Measurements from ENCODE around the gene TRMO. TPM values are rescaled to one million over a fixed set of nuclear protein-coding genes. Genes with fewer than 3 reads are reported as not detected.

The TRMO gene
- total and polyA plus RNA-seq, 9 of the 15 experiments (the other 6 are each of a cell fraction or from before 2014, with no cell fraction given) = 5.6 to 22.4 (median 16.2) TPM

- POLR2A ChIA-PET = interaction anchor here (0.7 to 1.6 kb wide), 2 partner anchors 10 to 36 kb away, joined by 3 to 7 read pairs; no protein-coding TSS in a partner anchor
- intact Hi-C loops (cut with micrococcal nuclease) = no loop called here
- Histone ChIP-seq H3K9ac (ENCODE audit: insufficient read depth in 1 of 2, low read depth in 2 of 2, low read length in 2 of 2) (no peak overlapping the region), H2AFZ (ENCODE audit: low read depth, low read length) (no peak overlapping the region), H3K4me2 (ENCODE audit: insufficient read depth, low read length) (no peak overlapping the region), H3K9me1 (ENCODE audit: control insufficient read depth, insufficient read depth, low read length) (no peaks in the 10 kb centered on the region), H3K36me3 (ENCODE audit: control insufficient read depth, insufficient read depth, low read length) (no peaks in the 10 kb centered on the region), H3K4me3 (no peak overlapping the region), H3K79me2 (ENCODE audit: control insufficient read depth, insufficient read depth, low read length) (no peaks in the 10 kb centered on the region), H4K20me1 (replicated peaks; ENCODE audit: control insufficient read depth, insufficient read depth, low read length) (no peaks in the 10 kb centered on the region), H3K27ac (ENCODE audit: extremely low read depth, low read depth, low read length) (no peak overlapping the region), H3K4me1 (replicated peaks in 1 of 2; ENCODE audit: control insufficient read depth in 2 of 2, insufficient read depth in 2 of 2, low read length in 2 of 2) (no peaks in the 10 kb centered on the region), H3K27me3 (ENCODE audit: control insufficient read depth in 2 of 2, insufficient read depth in 2 of 2, low read length in 2 of 2) (peaks cover 6 to 31% of the 10 kb centered on the region in 2 experiments; a peak in 4 of 5 replicates), H3K9me3 (replicated peaks; ENCODE audit: control insufficient read depth, insufficient read depth, low read depth, low read length) (no peaks in the 10 kb centered on the region)
- in situ Hi-C loops (cut with MboI) = no loop called here
- 3% methylated on average over 6 of the region's 6 CpGs for WGBS (ENCODE audit: insufficient coverage, low coverage, missing lambda C conversion rate)
- BruUV-seq (replicated peaks) = no TSS peak
- DNase-seq (ENCODE audit: extremely low read depth in 1 of 4, low spot score in 3 of 4) = no peak
- 0 out of 3 replicates have a peak, but pooled peaks have one; percentile 28 for ATAC-seq
- no peak for FAIRE-seq
- CTCF ChIA-PET (ENCODE audit: low intra/inter-chr PET ratio) = no interaction called here
- TF ChIP-seq, protein P1, sequence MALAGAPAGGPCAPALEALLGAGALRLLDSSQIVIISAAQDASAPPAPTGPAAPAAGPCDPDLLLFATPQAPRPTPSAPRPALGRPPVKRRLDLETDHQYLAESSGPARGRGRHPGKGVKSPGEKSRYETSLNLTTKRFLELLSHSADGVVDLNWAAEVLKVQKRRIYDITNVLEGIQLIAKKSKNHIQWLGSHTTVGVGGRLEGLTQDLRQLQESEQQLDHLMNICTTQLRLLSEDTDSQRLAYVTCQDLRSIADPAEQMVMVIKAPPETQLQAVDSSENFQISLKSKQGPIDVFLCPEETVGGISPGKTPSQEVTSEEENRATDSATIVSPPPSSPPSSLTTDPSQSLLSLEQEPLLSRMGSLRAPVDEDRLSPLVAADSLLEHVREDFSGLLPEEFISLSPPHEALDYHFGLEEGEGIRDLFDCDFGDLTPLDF (CRISPR knock-in tag; IDR thresholded peaks at IDR 0.05) = no peak
- TF ChIP-seq, protein P2, sequence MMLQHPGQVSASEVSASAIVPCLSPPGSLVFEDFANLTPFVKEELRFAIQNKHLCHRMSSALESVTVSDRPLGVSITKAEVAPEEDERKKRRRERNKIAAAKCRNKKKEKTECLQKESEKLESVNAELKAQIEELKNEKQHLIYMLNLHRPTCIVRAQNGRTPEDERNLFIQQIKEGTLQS (IDR thresholded peaks at IDR 0.05) = peak; percentile 72
- TF ChIP-seq, protein P2 (CRISPR knock-in tag; conservative IDR thresholded peaks at IDR 0.05) = no peak
- TF ChIP-seq KDM4B (IDR thresholded peaks at IDR 0.05; ENCODE audit: borderline replicate concordance in 2 of 2, low read depth in 1 of 2) (no peak), ZNF561 (CRISPR knock-in tag; conservative IDR thresholded peaks at IDR 0.05) (no peak), KAT8 (IDR thresholded peaks at IDR 0.05; ENCODE audit: low read depth) (no peak), RFX5 (IDR thresholded peaks at IDR 0.05; ENCODE audit: low read depth, low read length) (no peak), ZBTB40 (IDR thresholded peaks at IDR 0.05) (no peak), ZBTB40 (CRISPR knock-in tag; IDR thresholded peaks at IDR 0.05) (no peak)
- TF ChIP-seq, protein P3, sequence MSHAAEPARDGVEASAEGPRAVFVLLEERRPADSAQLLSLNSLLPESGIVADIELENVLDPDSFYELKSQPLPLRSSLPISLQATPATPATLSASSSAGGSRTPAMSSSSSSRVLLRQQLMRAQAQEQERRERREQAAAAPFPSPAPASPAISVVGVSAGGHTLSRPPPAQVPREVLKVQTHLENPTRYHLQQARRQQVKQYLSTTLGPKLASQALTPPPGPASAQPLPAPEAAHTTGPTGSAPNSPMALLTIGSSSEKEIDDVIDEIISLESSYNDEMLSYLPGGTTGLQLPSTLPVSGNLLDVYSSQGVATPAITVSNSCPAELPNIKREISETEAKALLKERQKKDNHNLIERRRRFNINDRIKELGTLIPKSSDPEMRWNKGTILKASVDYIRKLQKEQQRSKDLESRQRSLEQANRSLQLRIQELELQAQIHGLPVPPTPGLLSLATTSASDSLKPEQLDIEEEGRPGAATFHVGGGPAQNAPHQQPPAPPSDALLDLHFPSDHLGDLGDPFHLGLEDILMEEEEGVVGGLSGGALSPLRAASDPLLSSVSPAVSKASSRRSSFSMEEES (CRISPR knock-in tag; IDR thresholded peaks at IDR 0.05) = no peak
Observed at GRCh38 chr9:97873882-97874281, 48.4 kb downstream of the TRMO start.
